HG03159 (cell line): ENCODE results near the gene PKNOX2.
"Not testable (repeated sequence)": the region's sequence is repeated elsewhere in the genome, so short reads cannot be mapped to it uniquely, and the experiment has no call there.

Experiments used
- ATAC-seq: cut with Tn5 transposase; IDR thresholded peaks from one replicate; pipeline ENCODE4 v1.9.1; 2021; ENCODE audit warnings: mild to moderate bottlenecking, moderate library complexity; ENCODE audit not compliant: unreplicated experiment

Gene PKNOX2

DNA sequence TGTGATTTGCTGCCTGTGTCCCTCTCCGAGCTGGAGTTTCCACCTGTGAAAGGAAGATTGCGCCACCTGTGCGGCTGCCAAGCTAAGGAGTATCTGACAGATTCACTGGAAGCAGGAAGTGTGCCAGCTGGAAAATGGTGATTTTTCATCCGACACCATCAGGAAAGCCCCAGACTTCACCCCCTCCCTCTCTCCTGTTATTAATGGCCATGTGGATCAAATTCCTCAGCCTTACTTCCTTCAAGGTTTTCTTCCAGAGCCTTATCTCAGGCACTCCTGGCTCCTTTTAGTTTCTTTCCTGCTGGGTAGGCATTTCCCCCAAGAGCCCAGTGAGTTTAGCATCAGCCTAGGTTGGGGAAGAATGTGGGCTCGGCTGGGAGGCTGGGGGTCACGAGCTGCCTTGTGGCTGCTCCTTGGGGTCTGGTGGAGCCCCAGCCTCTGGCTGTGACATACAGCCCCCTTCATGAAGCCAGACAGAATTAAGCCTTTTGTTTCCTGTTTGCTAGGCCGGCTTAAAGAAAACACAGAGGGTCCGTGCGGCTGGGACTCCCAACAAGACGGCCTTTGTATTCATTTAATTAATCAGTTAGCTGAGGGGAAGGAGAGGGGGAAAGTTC lies 37.1 kb downstream of the PKNOX2 start:
- no peak for ATAC-seq

- ATAC-seq: no peak
Observed at GRCh38 chr11:125202362-125202880, 37.9 kb downstream of the PKNOX2 start.

DNA sequence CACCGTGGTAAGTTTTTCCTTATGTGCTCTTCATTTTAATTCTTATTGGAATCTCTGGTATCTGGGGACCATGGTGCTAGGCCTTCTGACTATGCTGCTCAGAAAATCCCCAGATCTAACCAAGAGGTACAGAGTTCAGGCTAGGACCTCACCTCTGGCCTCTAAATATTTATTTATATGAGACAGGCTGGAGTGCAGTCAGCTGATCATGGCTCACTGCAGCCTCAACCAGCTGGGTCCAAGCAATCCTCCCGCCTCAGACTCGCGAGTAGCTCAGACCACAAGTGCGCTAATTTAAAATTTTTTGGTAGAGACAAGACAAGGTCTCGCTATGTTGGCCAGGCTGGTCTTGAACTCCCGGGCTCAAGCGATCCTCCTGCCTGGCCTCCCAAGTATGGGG lies 38.4 kb downstream of the PKNOX2 start:
- ATAC-seq: no peak

GRCh38 chr11:125207866-125208425 lies 43.4 kb downstream of the PKNOX2 start:
- no peak for ATAC-seq

DNA sequence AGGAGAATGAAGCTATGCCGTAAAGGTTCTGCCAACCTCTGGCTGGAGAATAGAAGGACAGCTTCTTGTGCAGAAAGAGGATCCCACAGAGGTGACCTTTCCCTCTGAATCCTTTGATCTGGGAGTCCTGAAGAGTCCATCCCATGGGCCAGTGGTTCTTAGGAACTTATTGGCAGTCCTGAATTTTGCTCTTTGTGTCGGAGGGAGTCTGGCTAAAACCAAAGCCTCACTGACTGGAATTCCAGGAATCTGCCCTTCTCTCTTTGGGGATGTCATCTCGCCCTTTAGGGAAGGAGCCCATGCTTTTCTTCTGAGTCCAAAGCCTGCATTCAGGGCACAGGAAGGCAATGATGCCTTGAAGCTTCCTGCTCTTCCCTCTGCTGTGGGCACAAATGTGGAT lies 45.5 kb downstream of the PKNOX2 start:
- ATAC-seq: no peak

- no peak for ATAC-seq
Observed at GRCh38 chr11:125211191-125211947, 46.8 kb downstream of the PKNOX2 start.

GRCh38 chr11:125211948-125212340 lies 47.4 kb downstream of the PKNOX2 start:
- no peak for ATAC-seq

GRCh38 chr11:125214601-125215565 lies 50.3 kb downstream of the PKNOX2 start:
- ATAC-seq: no peak

GRCh38 chr11:125215976-125216375 lies 51.4 kb downstream of the PKNOX2 start:
- no peak for ATAC-seq

DNA sequence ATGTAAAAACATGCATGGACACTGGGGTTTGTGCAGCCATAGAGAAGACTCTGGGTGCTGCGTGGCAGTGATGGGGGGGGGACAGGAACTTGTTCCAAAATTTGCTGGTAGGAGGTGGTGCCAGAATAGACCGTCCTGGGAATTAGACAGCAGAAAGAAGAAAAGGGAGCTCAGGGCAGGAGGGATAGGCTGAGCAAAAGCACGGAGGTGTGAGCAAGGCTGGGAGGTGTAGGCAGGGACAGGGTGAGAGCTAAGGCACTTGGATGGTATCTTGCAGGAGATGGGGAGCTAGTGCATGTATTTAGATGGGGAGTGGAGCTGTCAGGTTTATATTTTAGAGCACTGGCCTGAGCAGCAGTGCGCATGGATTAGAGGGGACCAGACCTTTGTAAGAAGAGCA lies 53.8 kb downstream of the PKNOX2 start:
- ATAC-seq: no peak

- no peak for ATAC-seq
Observed at GRCh38 chr11:125221461-125221860, 56.9 kb downstream of the PKNOX2 start.

DNA sequence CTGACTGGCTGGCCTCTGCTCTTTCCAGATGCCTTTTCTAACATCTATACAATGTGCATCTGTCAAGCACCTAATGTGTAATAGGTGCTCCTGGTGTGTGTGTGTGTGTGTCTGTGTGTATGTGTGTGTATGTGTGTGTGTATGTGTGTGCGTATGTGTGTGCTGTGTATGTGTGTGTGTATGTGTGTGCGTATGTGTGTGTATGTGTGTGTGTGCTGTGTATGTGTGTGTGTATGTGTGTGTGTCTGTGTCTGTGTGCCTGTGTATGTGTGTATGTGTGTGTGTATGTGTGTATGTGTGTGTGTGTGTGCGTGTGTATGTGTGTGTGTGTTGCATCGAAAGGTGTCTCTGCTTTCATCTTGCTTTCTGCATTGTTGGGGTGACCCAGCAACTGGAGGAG lies 57.9 kb downstream of the PKNOX2 start:
- ATAC-seq: no peak

DNA sequence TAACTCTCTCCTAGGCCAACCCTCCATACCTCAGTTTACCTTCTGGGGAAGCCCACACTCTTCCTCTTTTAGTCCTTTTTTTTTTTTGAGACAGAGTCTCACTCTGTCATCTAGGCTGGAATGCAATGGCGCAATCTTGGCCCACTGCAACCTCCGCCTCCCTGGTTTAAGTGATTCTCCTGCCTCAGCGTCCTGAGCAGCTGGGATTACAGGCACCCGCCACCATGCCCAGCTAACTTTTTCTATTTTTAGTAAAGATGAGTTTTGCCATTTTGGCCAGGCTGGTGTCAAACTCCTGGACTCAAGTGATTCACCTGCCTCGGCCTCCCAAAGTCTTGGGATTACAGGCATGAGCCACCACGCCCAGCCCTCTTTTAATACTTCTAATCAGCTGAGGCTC lies 58.6 kb downstream of the PKNOX2 start:
- not testable (repeated sequence) for ATAC-seq

DNA sequence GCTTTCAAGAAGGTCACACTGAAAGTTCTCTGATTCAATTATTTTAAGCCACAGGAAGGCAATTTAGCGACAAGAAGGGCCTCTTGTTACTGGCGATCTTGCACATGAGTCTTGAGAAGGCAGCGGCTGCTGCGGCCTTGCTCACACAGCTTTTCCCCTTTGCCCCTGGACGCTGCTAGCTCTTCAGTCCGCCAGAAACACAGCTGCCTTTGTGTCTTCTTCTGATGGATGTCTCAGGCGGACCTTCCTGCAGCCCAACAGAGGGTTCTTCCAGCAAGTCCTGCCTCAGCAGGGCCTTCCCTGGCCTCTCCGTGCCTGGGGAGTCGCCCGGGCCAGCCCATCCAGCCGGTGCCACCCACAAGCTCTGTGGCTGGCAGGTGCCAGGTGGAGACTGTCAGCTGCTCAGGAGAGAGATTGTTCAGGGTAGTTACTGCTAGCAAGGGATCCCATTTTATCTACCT lies 59.4 kb downstream of the PKNOX2 start:
- no peak for ATAC-seq

- no peak for ATAC-seq
Observed at GRCh38 chr11:125224391-125225021, 60.0 kb downstream of the PKNOX2 start.

DNA sequence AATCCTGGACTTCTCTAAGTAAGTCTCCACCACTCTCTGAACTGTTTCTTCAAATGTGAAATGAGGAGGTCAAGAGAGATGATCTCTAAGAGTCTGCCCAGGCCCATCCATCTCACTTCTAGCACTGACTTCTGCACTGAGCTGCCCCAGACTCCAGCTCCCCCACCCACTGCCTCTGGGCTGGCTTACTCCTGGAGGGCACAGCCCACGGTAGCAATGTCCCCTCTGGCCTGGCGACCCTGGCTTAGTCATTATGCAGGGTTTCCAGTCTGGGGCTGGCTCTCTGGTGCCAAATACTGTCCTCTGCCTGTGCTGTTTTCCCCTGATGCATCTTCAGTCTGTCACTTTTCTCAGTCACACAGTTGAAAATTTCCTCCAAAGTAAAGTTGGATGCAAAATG lies 60.9 kb downstream of the PKNOX2 start:
- ATAC-seq: no peak

DNA sequence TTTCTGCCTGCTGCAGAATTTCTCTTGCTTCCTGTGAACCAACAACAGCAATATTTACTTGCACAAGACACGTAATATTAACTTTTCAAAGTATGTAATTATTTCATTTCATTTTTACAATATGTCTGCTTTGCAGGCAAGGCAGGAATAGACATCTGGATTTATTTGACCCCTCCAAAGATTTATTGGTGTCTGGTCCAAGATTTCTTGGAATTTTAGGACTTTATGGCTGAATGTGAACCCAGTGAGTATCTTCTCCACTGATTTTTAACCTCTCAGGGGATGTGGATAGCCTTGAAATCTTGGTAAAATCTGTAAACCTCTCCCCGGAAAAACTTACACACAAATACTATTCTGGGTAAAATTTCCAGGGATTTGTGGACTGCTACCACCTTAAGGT lies 61.5 kb downstream of the PKNOX2 start:
- ATAC-seq: no peak

- no peak for ATAC-seq
Observed at GRCh38 chr11:125226706-125227105, 62.2 kb downstream of the PKNOX2 start.

- ATAC-seq: no peak
Observed at GRCh38 chr11:125227151-125227550, 62.6 kb downstream of the PKNOX2 start.

- no peak for ATAC-seq
Observed at GRCh38 chr11:125228445-125228844, 63.9 kb downstream of the PKNOX2 start.
